H1 (cell line): ENCODE measurements around the gene BRD2.

Experiments
- EGR1 ChIP-seq: IDR thresholded peaks from 2 replicates; pipeline ENCODE4 v1.6.1; 2011; ENCODE audit warnings: low read depth, low read length, borderline replicate concordance
- EZH2 ChIP-seq: fragments of 200-600 bp; sonication (generic); IDR thresholded peaks from 2 replicates; pipeline ENCODE4 v1.7.1; 2012; ENCODE audit warnings: low read depth, mild to moderate bottlenecking, moderate library complexity, low read length, inconsistent platforms; ENCODE audit not compliant: severe bottlenecking
- FOSL1 ChIP-seq: IDR thresholded peaks from 2 replicates; pipeline ENCODE4 v1.6.1; 2011; ENCODE audit warnings: mild to moderate bottlenecking, low read depth, low read length, moderate library complexity; ENCODE audit not compliant: insufficient read depth
- JUN ChIP-seq: IDR thresholded peaks from 2 replicates; pipeline ENCODE4 v1.6.1; 2011; ENCODE audit warnings: low read depth, mild to moderate bottlenecking, improper control_type of control experiment, low read length
- KDM1A ChIP-seq: fragments of 200-600, 300-600 bp; sonication (generic); IDR thresholded peaks from 2 replicates; pipeline ENCODE4 v1.7.1; 2016; ENCODE audit warnings: mild to moderate bottlenecking, low read length, borderline replicate concordance
- POLR2AphosphoS5 ChIP-seq: IDR thresholded peaks from 2 replicates; pipeline ENCODE4 v1.6.1; 2011; ENCODE audit warnings: low read depth, low read length
- TCF12 ChIP-seq: IDR thresholded peaks from 2 replicates; pipeline ENCODE4 v1.6.1; 2011; ENCODE audit warnings: low read depth, mild to moderate bottlenecking, low read length
- TF ChIP-seq, protein P1 (sequence below), 3 experiments: IDR thresholded peaks; 1 replicate in 2 of 3; 2 replicates in 1 of 3; pipeline versions ENCODE4 v1.5.1 to v1.6.1; 2011; ENCODE audit warnings: low read length in 3 of 3, mild to moderate bottlenecking in 3 of 3, inconsistent platforms in 2 of 3, low read depth in 1 of 3, moderate library complexity in 1 of 3; ENCODE audit not compliant: insufficient read depth in 1 of 3; ENCODE audit errors: control extremely low read depth in 1 of 3
- TF ChIP-seq, protein P2 (sequence below): IDR thresholded peaks from 2 replicates; pipeline ENCODE4 v1.6.1; 2012; ENCODE audit warnings: low read length, inconsistent platforms

- TF ChIP-seq, protein P1, sequence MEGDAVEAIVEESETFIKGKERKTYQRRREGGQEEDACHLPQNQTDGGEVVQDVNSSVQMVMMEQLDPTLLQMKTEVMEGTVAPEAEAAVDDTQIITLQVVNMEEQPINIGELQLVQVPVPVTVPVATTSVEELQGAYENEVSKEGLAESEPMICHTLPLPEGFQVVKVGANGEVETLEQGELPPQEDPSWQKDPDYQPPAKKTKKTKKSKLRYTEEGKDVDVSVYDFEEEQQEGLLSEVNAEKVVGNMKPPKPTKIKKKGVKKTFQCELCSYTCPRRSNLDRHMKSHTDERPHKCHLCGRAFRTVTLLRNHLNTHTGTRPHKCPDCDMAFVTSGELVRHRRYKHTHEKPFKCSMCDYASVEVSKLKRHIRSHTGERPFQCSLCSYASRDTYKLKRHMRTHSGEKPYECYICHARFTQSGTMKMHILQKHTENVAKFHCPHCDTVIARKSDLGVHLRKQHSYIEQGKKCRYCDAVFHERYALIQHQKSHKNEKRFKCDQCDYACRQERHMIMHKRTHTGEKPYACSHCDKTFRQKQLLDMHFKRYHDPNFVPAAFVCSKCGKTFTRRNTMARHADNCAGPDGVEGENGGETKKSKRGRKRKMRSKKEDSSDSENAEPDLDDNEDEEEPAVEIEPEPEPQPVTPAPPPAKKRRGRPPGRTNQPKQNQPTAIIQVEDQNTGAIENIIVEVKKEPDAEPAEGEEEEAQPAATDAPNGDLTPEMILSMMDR (IDR thresholded peaks at IDR 0.05; ENCODE audit: control extremely low read depth in 1 of 3, insufficient read depth in 1 of 3, low read depth in 1 of 3, low read length in 3 of 3) = peak; percentile 60 to 92 (median 91)
- TF ChIP-seq JUN = no peak
- TF ChIP-seq POLR2AphosphoS5 = no peak
- TF ChIP-seq KDM1A = no peak
- no peak for TF ChIP-seq EZH2
- no peak for TF ChIP-seq FOSL1
- TF ChIP-seq, protein P2, sequence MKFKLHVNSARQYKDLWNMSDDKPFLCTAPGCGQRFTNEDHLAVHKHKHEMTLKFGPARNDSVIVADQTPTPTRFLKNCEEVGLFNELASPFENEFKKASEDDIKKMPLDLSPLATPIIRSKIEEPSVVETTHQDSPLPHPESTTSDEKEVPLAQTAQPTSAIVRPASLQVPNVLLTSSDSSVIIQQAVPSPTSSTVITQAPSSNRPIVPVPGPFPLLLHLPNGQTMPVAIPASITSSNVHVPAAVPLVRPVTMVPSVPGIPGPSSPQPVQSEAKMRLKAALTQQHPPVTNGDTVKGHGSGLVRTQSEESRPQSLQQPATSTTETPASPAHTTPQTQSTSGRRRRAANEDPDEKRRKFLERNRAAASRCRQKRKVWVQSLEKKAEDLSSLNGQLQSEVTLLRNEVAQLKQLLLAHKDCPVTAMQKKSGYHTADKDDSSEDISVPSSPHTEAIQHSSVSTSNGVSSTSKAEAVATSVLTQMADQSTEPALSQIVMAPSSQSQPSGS = no peak
- TF ChIP-seq TCF12 = no peak
- no peak for TF ChIP-seq EGR1
These were observed 20.6 kb upstream of the BRD2 start for GRCh38 chr6:32947552-32948465.
